ENCODE results near the gene SRMS.

Gene SRMS

GRCh38 chr20:63551068-63551467 is 3.5 kb upstream of the SRMS start:
- no peak for DNase-seq

- DNase-seq = no peak
Observed at GRCh38 chr20:63549679-63550282, 2.2 kb upstream of the SRMS start.

GRCh38 chr20:63549019-63549418 is 1.5 kb upstream of the SRMS start:
- no peak for DNase-seq

- DNase-seq = no peak
Observed at GRCh38 chr20:63548542-63548941, 993 bp upstream of the SRMS start.

GRCh38 chr20:63546956-63547724 is 409 bp downstream of the SRMS start:
- DNase-seq = no peak

- no peak for DNase-seq
Observed at GRCh38 chr20:63546256-63546955, 1.1 kb downstream of the SRMS start.

GRCh38 chr20:63545814-63546213 is 1.7 kb downstream of the SRMS start:
- no peak for DNase-seq

GRCh38 chr20:63544958-63545516 is 2.5 kb downstream of the SRMS start:
- DNase-seq = no peak

- DNase-seq = no peak
Observed at GRCh38 chr20:63544241-63544957, 3.1 kb downstream of the SRMS start.

GRCh38 chr20:63543733-63544132 is 3.8 kb downstream of the SRMS start:
- no peak for DNase-seq

- DNase-seq = no peak
Observed at GRCh38 chr20:63543131-63543530, 4.4 kb downstream of the SRMS start.

- DNase-seq = no peak
Observed at GRCh38 chr20:63542696-63543095, 4.9 kb downstream of the SRMS start.

- DNase-seq = no peak
Observed at GRCh38 chr20:63542031-63542559, 5.5 kb downstream of the SRMS start.

- no peak for DNase-seq
Observed at GRCh38 chr20:63541371-63541770, 6.2 kb downstream of the SRMS start.

GRCh38 chr20:63540417-63541186 is 6.9 kb downstream of the SRMS start:
- no peak for DNase-seq

GRCh38 chr20:63539441-63540370 is 7.8 kb downstream of the SRMS start:
- no peak for DNase-seq

- no peak for DNase-seq
Observed at GRCh38 chr20:63539092-63539430, 8.5 kb downstream of the SRMS start.

GRCh38 chr20:63538204-63539091 is 9.1 kb downstream of the SRMS start:
- peak; percentile 43 for DNase-seq

GRCh38 chr20:63537525-63538203 is 9.9 kb downstream of the SRMS start:
- peak; percentile 96 for DNase-seq

Data from CD4-positive, alpha-beta T cell treated with Interleukin-4 for 4 hours (primary cell).